ENCODE measurements around the gene MYO1D. TPM values are rescaled to one million over a fixed set of nuclear protein-coding genes. Genes with fewer than 3 reads are reported as not detected.
"Not testable (repeated sequence)": the region's sequence is repeated elsewhere in the genome, so short reads cannot be mapped to it uniquely, and the experiment has no call there.

Gene MYO1D
- total RNA-seq: 24.6 and 27.7 TPM in 2 replicates

GRCh38 chr17:32876417-32877163 is at the start of gene MYO1D:
Gene MYO1D (minus strand): TSS chr17:32877124. CDS start chr17:32876872, 252 bp downstream.
- peaks cover 18% of the 10 kb centered on the region for H3K4me1 Mint-ChIP-seq
- TF ChIP-seq, protein P1, sequence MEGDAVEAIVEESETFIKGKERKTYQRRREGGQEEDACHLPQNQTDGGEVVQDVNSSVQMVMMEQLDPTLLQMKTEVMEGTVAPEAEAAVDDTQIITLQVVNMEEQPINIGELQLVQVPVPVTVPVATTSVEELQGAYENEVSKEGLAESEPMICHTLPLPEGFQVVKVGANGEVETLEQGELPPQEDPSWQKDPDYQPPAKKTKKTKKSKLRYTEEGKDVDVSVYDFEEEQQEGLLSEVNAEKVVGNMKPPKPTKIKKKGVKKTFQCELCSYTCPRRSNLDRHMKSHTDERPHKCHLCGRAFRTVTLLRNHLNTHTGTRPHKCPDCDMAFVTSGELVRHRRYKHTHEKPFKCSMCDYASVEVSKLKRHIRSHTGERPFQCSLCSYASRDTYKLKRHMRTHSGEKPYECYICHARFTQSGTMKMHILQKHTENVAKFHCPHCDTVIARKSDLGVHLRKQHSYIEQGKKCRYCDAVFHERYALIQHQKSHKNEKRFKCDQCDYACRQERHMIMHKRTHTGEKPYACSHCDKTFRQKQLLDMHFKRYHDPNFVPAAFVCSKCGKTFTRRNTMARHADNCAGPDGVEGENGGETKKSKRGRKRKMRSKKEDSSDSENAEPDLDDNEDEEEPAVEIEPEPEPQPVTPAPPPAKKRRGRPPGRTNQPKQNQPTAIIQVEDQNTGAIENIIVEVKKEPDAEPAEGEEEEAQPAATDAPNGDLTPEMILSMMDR (IDR thresholded peaks at IDR 0.05): no peak
- CTCF ChIA-PET: interaction anchor here (0.7 to 4.2 kb wide), 29 partner anchors 9 to 414 kb away, joined by 3 to 128 read pairs (median 7); no protein-coding TSS in a partner anchor

GRCh38 chr17:32926183-32926582 is 49.3 kb upstream of the MYO1D start:
- no peak for DNase-seq
- ChIA-PET POLR2A (no interaction called here), CTCF (no interaction called here)
- Mint-ChIP-seq H3K36me3 (ENCODE audit: low read depth) (no peaks in the 10 kb centered on the region), H3K27ac (no peak overlapping the region), H3K9me3 (no peaks in the 10 kb centered on the region), H3K27me3 (peaks cover 28% of the 10 kb centered on the region), H3K4me3 (no peak overlapping the region), H3K4me1 (peaks cover 4% of the 10 kb centered on the region)
- TF ChIP-seq, protein P1 (IDR thresholded peaks at IDR 0.05): no peak
- intact Hi-C loops (cut with micrococcal nuclease): no loop called here
- ATAC-seq (ENCODE audit: low read depth): no peak

More at GRCh38 chr17:32876417-32877163, at the start of gene MYO1D:
- ATAC-seq (ENCODE audit: low read depth) (peak; percentile 47), DNase-seq (peak; percentile 73)
- no peaks in the 10 kb centered on the region for H3K27me3 Mint-ChIP-seq
- H3K4me3 Mint-ChIP-seq: peak within 1 kb of the TSS; percentile 91
- H3K36me3 Mint-ChIP-seq (ENCODE audit: low read depth): peaks cover 2% of the 10 kb centered on the region
- H3K9me3 Mint-ChIP-seq: no peaks in the 10 kb centered on the region
- peak within 1 kb of the TSS; percentile 93 for H3K27ac Mint-ChIP-seq
- intact Hi-C loops (cut with micrococcal nuclease): loop anchor here (1.0 to 2.0 kb wide), 5 partner anchors 34 to 432 kb away; partner anchors contain the start of gene PSMD11
- POLR2A ChIA-PET: interaction anchor here (0.9 to 3.0 kb wide), 12 partner anchors 10 to 414 kb away, joined by 3 to 48 read pairs (median 4); partner anchors contain the start of genes CDK5R1 and TMEM98

GRCh38 chr17:32923905-32924304 is 47.0 kb upstream of the MYO1D start:
- POLR2A ChIA-PET: not testable (repeated sequence)

GRCh38 chr17:32921017-32921416 is 44.1 kb upstream of the MYO1D start:
- Mint-ChIP-seq H3K36me3 (ENCODE audit: low read depth) (no peaks in the 10 kb centered on the region), H3K4me1 (no peaks in the 10 kb centered on the region), H3K9me3 (no peaks in the 10 kb centered on the region), H3K27ac (no peak overlapping the region), H3K4me3 (no peak overlapping the region), H3K27me3 (peaks cover 7% of the 10 kb centered on the region)
- ChIA-PET POLR2A (no interaction called here), CTCF (interaction anchor here (1.1 kb wide), 1 partner anchor 138 kb away, joined by 5 read pairs; no protein-coding TSS in a partner anchor)
- no peak for DNase-seq
- no peak for ATAC-seq (ENCODE audit: low read depth)
- intact Hi-C loops (cut with micrococcal nuclease): no loop called here
- TF ChIP-seq, protein P1 (IDR thresholded peaks at IDR 0.05): no peak

More at GRCh38 chr17:32923905-32924304, 47.0 kb upstream of the MYO1D start:
- peaks cover 18% of the 10 kb centered on the region for H3K27me3 Mint-ChIP-seq
- DNase-seq; H3K4me3 Mint-ChIP-seq; intact Hi-C loops (cut with micrococcal nuclease); H3K4me1 Mint-ChIP-seq; H3K36me3 Mint-ChIP-seq (ENCODE audit: low read depth); H3K27ac Mint-ChIP-seq; CTCF ChIA-PET; ATAC-seq (ENCODE audit: low read depth); H3K9me3 Mint-ChIP-seq: not testable (repeated sequence)

DNA sequence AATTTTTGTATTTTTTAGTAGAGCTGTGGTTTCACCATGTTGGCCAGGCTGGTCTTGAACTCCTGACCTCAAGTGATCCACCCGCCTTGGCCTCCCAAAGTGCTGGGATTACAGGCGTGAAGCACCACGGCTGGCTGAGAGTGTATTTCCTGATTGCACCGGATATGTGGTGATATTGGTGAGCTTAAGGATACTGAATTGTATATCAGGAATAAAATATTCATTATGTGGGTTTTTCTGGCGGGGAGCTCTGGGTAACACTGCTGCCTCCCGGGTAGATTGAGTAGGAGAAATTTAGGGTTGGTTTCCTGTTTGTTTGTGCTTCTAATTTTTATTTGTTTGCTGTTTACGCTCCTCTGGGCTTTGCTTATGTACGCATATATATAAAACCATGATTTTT is 43.4 kb upstream of the MYO1D start:
- no peaks in the 10 kb centered on the region for H3K9me3 Mint-ChIP-seq
- intact Hi-C loops (cut with micrococcal nuclease): no loop called here
- peaks cover 2% of the 10 kb centered on the region for H3K27me3 Mint-ChIP-seq
- H3K4me3 Mint-ChIP-seq: no peak overlapping the region
- H3K27ac Mint-ChIP-seq: no peak overlapping the region
- POLR2A ChIA-PET: no interaction called here
- TF ChIP-seq, protein P1 (IDR thresholded peaks at IDR 0.05): no peak
- H3K36me3 Mint-ChIP-seq (ENCODE audit: low read depth): no peaks in the 10 kb centered on the region
- H3K4me1 Mint-ChIP-seq: no peaks in the 10 kb centered on the region
- ATAC-seq (ENCODE audit: low read depth) (no peak), DNase-seq (no peak)
- CTCF ChIA-PET: interaction anchor here (1.1 to 1.3 kb wide), 2 partner anchors 11 to 137 kb away, joined by 5 to 6 read pairs; no protein-coding TSS in a partner anchor

DNA sequence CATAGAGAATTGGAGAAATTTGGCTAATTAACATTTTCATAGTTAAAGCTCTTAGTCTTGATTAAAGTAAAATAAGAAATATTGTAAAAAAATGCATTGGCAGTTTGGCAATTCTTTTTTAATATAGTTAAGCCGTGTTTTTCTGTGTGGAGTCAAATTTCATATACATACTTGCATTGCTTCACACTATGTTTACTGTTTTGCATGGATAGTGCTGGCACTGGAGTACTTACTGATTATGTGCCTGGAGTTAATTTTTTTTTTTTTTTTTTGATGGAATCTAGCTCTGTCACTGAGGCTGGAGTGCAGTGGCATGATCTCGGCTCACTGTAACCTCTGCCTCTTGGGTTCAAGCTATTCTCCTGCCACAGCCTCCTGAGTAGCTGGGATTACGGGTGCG is 43.0 kb upstream of the MYO1D start:
- DNase-seq; H3K9me3 Mint-ChIP-seq; intact Hi-C loops (cut with micrococcal nuclease); ATAC-seq (ENCODE audit: low read depth); H3K4me3 Mint-ChIP-seq; H3K4me1 Mint-ChIP-seq; POLR2A ChIA-PET; H3K27ac Mint-ChIP-seq; H3K27me3 Mint-ChIP-seq; H3K36me3 Mint-ChIP-seq (ENCODE audit: low read depth): not testable (repeated sequence)
- CTCF ChIA-PET: interaction anchor here (1.1 to 1.3 kb wide), 2 partner anchors 10 to 137 kb away, joined by 5 to 6 read pairs; no protein-coding TSS in a partner anchor

All from activated B cell treated with CpG ODN at 0.5 μM for 24 hours (primary cell).